Activated CD4-positive, alpha-beta T cell treated with anti-CD3 and anti-CD28 coated beads, Interleukin-2, amount 50 U/mL, for 1 hour (primary cell): Measurements from ENCODE around the gene PPP1R9A.

Source experiments
- DNase-seq: peaks from one replicate; pipeline ENCODE4 v3.0.0-alpha.2; 2020

The PPP1R9A gene

GRCh38 chr7:95045236-95045923 lies 138.0 kb downstream of the PPP1R9A start:
- no peak for DNase-seq

- no peak for DNase-seq
These were observed 139.3 kb downstream of the PPP1R9A start for GRCh38 chr7:95046494-95047240.

- no peak for DNase-seq
These were observed 139.9 kb downstream of the PPP1R9A start for GRCh38 chr7:95047291-95047690.

GRCh38 chr7:95052566-95053094 lies 145.2 kb downstream of the PPP1R9A start:
- DNase-seq: no peak

- DNase-seq: no peak
These were observed 147.0 kb downstream of the PPP1R9A start for GRCh38 chr7:95054386-95054785.

- DNase-seq: no peak
These were observed 147.9 kb downstream of the PPP1R9A start for GRCh38 chr7:95055295-95055694.

GRCh38 chr7:95056107-95056739 lies 148.8 kb downstream of the PPP1R9A start:
- no peak for DNase-seq

- DNase-seq: no peak
These were observed 149.5 kb downstream of the PPP1R9A start for GRCh38 chr7:95056901-95057300.

- DNase-seq: no peak
These were observed 152.5 kb downstream of the PPP1R9A start for GRCh38 chr7:95059842-95060313.

GRCh38 chr7:95062901-95063300 lies 155.5 kb downstream of the PPP1R9A start:
- DNase-seq: no peak

GRCh38 chr7:95066737-95067530 lies 159.5 kb downstream of the PPP1R9A start:
- DNase-seq: no peak

- DNase-seq: no peak
These were observed 181.3 kb downstream of the PPP1R9A start for GRCh38 chr7:95088536-95089215.

- no peak for DNase-seq
These were observed 182.3 kb downstream of the PPP1R9A start for GRCh38 chr7:95089414-95090315.

- no peak for DNase-seq
These were observed 184.9 kb downstream of the PPP1R9A start for GRCh38 chr7:95092324-95092723.

GRCh38 chr7:95095259-95095965 lies 188.0 kb downstream of the PPP1R9A start:
- DNase-seq: no peak

GRCh38 chr7:95095966-95096540 lies 188.7 kb downstream of the PPP1R9A start:
- DNase-seq: no peak

- no peak for DNase-seq
These were observed 189.9 kb downstream of the PPP1R9A start for GRCh38 chr7:95097291-95097690.

GRCh38 chr7:95097851-95098250 lies 190.5 kb downstream of the PPP1R9A start:
- DNase-seq: no peak

- no peak for DNase-seq
These were observed 191.7 kb downstream of the PPP1R9A start for GRCh38 chr7:95099106-95099505.

- no peak for DNase-seq
These were observed 194.0 kb downstream of the PPP1R9A start for GRCh38 chr7:95101422-95101821.
